Tongue (tissue), 2 donors: ENCODE results near the gene GLT1D1. TPM values are rescaled to one million over a fixed set of nuclear protein-coding genes. Genes with fewer than 3 reads are reported as not detected.

Source experiments
- DNase-seq: peaks from one replicate; pipeline ENCODE4 v3.0.0-alpha.2; 2015
- total RNA-seq: library from RNA; depleted of rRNA; stranded (reverse); fragments of >200 nt; gene quantifications from one replicate; pipeline ENCODE4 v1.2.3, GENCODE V29; 2014

Gene GLT1D1
- total RNA-seq, 1 donor from 2014 or later: 1.8 TPM

DNA sequence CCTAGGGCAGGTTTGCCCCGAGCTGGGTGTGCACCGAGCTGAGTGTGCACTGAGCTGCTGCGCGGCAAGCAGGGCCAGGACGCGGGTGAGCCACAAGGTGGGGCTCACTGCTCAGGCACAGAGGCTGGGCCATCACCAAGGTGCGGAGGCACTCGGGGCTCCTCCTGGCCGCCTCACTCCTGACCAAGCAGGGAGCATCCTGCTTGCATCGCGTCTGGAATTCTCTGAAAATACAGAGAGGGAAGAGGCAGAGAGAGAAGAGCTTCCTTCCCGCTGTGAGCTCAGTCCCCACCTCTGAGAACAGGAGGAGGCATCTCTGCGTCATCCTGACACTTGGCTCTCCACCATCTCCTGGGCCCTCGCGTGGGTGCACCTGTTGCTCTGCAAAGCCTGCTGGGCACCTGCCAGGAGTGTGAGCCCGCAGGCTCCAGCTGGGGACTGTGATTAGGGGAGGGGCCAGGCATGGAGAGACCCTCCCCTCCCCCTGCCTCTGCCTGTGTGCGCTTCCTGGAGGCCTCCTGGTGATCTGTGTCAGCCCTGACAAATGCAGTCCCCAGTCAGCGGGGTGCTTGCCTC lies 116.3 kb downstream of the GLT1D1 start:
- peak; percentile 78 for DNase-seq

DNA sequence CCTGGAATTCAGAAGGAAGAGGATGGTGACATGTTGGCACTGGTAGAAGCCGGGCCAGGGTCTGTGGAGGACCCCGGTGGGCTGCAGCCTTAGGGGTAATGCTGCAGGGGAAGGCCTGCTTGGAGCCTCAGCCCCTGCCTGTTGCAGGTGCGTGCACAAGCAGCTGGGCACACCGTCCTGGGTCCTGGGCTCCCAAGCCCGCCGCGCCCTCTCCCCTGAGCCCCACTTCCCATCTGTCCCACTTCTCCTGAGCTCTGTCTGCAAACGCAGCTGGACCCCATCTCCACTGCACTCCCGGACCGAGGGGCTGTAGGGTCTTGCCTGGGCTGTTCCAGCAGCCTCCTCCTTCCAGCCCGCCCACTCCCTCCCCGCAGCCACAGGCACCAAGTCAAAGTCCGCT lies 116.8 kb downstream of the GLT1D1 start:
- no peak for DNase-seq

DNA sequence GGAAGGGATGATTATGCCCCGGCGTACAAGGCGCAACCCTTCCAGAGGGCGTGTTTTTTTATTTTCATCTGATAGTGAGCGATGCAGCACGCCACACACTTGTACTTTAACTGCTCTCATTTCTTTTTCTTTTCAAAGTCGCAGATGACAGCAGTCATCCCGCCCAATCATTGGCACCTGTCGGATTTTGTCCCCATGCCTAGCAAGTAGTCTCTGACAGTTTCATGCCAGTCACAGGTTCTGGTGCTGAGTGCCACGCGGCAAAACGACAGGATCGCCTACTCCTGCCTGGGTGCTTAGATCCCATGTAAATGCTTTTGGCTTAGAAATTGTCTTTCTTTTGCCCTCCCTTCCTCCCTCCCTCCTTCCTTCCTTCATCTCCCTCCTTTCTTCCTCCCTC lies 117.7 kb downstream of the GLT1D1 start:
- no peak for DNase-seq

DNA sequence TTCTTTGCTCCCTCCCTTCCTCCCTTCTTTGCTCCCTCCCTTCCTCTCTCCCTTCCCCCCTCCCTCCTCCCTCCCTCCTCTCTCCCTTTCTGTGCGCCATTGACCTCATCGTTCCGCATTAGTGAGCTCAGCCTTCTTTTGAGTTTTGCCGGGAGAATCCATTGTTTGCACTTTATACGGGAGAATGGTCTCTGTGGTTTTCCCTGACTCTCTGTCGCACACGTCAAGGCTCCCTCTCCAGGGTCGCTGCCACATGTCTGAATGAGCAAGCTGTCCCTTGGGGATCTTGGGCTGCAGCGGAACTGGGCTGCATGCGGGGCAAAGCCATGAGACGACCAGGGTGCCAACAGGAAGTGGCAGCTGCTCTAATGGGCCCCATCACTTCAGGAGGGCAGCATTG lies 118.5 kb downstream of the GLT1D1 start:
- peak; percentile 16 for DNase-seq

DNA sequence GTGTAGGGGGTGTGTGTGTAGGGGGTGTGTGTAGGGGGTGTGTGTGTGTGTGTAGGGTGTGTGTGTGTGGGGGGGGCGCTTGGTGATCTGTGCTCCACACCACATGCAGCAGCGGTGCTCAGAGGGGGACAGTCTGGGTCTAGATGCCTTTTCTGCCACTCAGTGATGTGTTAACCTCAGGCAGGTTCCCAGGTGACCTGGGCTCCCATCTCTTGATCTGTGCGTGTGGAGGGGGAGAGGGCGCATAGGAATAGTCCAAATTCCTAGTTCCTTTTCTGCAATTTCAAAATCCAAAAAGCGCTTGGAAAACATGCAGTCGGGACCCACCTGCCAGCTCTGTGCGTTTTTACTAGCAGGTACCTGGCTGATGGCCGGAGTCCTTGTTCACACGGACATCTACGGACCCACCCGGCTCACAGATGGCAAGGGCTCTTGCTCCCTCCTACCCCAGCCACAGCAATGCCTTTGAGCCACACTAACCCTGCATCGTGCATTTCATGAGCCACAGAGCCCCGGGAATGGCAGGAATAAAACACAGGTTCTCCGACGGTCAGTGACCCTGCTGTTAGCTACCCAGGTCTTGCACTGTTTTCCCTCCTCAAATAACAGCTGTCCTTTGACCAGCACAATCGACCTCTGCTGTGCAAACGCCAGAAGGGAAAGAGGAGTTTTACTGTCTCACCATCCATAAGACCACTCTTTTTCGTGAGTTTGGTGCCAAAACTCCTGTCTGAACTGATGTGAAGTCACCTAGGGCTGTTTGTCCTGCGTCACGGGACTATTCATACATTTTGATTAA lies 120.8 kb downstream of the GLT1D1 start:
- DNase-seq: no peak

DNA sequence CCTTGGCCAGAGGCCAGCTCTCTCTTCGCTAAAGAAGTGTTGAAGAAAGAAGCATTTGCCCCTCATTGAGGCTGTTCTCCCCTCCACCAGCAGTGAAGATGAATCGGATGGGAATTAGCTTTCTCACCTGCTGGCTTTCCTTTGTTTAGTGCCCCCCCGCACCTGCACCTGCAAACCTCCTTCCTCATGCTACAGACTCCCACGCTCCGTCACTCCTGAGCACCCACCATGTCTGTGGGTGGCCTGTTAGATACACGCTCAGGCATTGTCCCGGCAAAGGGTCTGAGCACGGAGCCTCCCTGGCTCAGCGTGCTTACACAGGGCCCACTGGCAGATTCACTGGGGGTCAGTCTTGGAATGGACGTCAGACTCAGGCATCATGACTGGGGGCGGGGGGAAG lies 121.6 kb downstream of the GLT1D1 start:
- DNase-seq: no peak

DNA sequence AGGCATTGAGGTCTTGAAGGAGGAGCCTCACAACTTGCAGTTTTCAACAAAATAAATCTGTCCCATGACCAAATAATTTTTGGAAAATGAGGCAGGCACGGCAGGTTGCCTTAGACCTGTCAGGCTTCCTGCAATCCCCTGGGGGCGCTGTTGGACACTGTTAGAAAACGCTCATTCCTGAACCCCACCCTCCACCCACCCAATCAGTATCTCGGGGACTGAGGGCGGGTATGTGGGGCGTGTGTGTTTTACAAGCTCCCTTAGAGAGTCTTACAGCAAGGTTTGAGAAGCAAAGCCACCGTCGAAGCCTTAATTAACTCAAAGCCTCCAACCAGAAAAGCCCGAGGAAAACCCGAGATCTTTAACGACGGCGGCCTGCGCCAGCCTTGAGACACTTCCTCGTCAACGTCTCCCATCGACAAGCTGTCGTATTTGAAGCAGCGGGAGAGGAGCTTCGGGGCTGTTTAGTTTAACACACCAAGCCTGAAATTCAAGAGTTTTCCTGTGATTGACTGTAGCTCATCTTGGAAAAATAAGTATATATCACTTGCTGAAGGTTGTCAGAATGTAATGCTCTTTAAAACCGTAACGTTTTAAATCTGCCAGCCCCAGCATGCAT lies 123.0 kb downstream of the GLT1D1 start:
- DNase-seq: peak; percentile 76

DNA sequence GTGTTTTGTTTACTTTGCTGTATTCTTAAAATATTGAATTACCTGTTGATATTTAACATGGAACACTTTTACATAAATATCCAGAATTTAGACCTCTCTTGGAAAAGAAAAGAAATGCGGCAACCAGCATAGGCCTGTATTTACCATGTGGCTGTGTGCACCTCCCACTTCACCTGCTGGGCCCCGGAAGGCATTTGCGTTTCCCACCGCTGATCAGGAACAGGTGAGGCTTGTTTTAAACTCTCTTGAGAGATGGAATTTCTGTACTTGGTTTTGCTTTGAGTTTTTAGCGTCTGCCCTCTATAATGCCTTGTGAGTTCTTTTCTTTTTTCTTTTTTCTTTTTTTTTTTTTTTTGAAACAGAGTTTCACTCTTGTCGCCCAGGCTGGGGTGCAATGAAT lies 124.2 kb downstream of the GLT1D1 start:
- DNase-seq: no peak

DNA sequence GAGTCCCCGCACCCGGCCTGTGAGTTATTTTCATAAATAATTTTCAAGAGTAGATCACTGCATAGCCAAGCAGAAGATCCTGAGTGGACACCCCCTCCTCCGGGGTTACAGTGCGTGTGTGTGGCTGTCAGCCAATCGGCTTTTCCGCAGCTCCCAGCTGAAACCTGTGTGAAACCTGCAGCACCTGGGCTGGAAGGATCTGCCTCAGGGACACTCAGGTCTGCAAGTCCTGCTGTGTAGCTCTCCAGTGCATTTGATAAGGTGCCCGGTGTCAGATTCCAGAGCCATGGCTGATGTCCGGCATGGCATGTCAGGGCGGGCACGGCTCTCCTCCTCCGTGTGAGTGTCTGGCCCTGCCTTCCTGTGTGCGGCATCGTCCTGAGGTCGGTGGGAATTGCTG lies 124.8 kb downstream of the GLT1D1 start:
- DNase-seq: no peak

DNA sequence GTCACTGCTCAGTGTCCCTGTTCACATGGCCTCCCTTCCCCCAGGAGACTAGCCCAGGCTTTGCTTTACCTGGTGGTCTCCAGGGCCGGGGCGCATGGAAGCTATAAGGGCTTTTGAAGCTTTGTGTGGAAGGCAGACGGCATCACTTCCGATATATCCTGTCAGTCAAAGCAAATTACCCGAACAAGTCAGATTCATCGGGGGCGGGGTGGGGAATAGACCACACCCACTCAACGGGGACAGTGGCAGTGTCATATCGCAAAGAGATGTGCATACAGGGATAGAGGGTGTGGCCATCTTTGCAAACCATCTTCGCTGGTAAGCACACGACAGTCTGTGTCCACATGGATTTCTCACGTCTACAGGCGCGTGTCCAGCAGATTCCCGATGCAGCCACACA lies 127.3 kb downstream of the GLT1D1 start:
- no peak for DNase-seq

DNA sequence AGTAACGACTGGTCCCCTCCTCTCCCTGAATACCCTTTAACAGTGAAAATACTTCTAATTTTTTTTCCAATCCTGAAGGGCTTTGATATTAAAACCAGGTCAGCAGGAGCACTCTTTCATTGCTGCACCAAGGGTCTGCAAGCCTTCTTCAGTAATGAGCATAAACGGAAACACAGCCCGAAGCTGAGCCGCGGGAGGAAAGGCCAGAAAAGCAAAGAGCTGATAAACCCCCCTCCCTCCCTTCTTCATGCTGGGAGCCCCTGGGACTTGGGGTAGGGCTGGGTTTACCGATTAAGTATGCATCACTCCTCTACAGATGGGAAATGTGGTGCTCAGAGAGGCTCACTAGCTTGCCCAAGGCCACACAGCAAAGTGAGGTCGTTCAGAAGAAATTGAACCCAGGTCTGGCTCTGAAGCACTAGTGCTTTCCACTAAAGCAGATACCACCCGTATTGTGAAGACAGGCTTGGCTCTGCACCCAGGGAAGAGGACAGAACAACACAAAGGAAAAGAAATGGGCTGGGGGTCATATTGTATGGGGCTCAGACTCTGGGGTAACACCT lies 128.8 kb downstream of the GLT1D1 start:
- no peak for DNase-seq

DNA sequence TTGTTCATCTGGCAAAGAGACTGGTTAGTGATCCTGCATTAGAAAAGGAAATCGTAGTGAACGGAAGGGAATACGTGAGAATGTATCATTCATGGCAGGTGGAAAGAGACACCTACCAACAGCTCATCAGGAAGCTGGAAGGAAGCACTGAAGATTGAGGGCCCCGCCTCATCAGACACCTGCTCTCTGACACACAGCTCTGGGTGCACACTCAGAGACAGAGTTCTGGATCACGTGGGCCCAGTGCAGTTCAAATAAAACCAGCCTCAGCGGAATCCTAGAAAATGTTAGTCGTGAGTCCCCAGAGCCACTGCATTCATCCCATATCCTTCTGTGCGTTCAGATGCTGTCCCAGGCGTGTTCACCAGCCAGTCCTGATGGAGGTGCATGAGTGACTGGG lies 129.7 kb downstream of the GLT1D1 start:
- no peak for DNase-seq

DNA sequence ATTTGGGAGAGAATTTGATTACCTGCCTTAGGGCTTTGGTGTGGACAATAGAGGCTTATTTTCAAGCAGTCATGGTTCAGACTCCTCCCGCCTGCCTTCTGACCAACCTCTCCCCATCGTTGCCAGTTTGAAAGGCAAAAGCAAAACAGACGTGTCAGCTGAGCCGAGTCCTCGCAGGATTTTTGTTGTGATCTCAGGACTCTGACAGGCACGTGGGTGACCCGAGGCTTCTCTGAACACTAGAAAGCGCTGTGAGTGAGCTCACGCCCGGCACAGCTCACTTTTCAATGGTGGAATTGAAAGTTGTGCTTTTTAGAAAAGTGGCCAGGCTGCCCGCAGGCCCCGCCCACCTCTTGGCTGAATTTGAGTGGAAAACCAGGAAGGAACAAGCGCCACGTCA lies 130.1 kb downstream of the GLT1D1 start:
- DNase-seq: no peak

DNA sequence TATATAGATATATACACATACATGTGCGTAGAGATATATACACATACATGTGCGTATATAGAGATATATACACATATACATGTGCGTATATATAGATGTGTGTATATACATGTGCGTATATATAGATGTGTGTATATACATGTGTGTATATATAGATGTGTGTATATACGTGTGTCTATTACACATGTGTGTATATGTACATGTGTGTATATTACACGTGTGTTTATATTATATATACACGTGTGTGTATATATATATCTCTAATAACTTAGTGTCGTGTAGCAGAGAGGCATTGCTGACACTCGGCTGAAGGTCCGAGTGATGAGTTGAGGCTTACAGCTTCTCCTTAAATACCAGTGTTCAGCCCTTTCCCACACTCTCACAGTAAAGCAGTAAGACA lies 133.7 kb downstream of the GLT1D1 start:
- no peak for DNase-seq

DNA sequence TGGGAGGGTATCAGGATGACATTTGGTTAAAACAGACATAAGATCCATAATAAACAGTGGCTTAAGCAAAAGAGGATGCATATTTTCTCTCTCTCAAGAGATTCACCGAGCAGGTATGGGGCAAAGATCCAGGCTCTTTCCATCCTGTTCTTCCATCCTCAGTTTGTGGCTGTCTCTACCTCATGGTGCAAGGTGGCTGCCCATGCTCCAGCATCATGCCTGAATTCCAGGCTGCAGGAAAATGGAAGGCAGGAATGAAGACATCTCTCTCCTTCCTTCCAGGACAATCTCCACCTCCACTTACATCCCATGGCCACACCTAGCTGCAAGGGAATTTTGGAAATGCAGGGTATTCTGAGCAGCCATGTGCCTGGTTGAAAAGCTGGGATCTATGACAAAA lies 136.0 kb downstream of the GLT1D1 start:
- no peak for DNase-seq

DNA sequence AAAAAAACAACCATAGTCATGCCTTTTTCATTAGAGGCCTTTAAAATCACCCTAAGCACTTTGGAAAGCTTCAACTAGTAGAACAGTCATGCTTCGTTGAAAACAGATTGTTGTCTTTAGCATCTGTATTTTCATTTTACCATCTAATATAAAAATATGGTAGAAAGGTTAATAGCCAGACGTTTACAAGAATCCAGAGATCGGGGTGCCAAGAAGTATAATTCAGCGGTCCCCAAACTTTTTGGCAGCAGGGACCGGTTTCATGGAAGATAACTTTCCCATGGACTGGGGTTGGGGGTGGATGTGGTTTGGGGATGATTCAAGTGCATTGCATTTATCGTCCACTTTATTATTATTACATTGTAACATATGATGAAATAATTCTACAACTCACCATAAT lies 138.4 kb downstream of the GLT1D1 start:
- no peak for DNase-seq

DNA sequence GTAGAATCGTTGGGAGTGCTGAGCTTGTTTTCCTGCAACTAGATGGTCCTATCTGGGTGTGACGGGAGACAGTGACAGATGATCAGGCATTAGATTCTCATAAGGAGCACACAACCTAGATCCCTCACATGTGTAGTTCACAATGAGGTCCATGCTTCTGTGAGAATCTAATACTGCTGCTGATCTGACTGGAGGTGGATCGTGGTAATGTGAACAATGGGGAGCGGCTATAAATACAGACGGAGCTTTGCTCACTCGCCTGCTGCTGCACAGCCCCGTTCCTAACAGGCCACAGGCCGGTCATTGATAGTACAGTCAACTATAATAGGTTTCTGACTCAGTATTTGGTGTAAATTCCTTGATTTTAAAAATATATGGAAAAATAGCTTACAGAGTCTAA lies 138.8 kb downstream of the GLT1D1 start:
- DNase-seq: no peak

DNA sequence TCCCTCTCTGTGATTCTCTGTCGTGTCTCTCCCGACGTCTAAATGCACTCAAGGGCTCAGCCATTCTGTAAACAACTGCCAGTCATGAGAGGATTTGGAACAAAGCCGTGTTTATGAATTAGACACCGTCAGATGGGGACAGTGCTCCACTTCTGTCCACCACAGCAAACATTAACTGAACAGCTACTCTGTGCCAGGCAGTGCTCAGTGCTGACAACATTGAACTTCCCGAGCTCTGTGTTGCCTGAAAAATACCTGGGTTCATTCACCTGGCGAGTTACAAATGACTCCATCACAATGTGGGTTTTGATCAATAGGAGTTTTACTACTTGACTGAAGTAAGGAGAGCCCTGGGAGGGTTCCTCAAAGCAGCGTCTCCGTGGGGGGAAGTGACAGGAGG lies 139.3 kb downstream of the GLT1D1 start:
- no peak for DNase-seq

DNA sequence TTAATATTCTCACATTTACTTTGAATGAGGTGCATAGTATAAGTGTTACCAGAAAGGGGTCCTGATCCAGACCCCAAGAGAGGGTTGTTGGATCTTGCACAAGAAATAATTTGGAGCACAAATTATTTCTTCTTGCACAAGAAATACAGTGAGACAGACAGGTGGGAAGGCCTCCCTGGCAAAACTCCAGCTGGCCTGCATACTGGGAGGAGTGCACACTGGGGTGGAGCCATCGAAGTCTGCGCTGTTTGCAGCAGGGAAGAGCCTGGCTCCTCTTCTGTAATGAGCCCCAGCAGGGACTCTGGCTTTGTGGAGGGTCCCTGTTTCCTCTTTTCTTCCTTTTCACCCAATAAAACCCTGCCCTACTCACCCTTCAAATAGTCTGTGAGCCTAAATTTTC lies 141.6 kb downstream of the GLT1D1 start:
- DNase-seq: peak; percentile 90

DNA sequence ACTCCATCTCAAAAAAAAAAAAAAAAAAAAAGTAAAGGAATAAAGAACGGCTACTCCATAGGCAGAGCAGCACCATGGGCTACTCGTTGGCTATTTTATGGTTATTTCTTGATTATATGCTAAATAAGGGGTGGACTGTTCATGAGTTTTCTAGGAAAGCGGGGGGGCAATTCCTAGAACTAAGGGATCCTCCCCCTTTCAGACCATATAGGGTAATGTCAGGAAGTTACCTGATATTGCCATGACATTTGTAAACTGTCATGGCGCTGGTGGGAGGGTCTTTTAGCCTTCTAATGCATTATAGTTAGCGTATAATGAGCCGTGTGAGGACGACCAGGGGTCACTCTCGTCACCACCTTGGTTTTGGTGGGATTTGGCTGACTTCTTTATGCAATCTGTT lies 142.3 kb downstream of the GLT1D1 start:
- no peak for DNase-seq

DNA sequence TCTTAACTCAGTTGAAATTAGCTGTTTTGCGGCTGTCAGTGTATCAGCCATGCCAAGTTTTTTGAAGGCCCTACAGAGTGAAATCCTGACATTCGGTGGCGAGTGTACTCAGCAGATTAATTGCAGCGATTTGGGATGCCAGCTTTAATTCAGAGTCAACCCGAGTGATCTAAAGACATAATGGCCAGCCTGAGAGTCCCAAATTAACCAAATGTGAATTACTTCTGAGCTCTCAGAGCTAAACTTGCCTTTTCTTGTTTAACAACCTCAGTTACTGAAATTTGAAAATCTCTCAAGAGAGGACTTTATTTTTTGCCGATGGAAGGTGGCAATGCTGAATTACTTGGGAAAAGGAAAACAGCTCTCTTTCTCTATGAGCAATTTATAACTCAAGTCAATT lies 148.5 kb downstream of the GLT1D1 start:
- no peak for DNase-seq

DNA sequence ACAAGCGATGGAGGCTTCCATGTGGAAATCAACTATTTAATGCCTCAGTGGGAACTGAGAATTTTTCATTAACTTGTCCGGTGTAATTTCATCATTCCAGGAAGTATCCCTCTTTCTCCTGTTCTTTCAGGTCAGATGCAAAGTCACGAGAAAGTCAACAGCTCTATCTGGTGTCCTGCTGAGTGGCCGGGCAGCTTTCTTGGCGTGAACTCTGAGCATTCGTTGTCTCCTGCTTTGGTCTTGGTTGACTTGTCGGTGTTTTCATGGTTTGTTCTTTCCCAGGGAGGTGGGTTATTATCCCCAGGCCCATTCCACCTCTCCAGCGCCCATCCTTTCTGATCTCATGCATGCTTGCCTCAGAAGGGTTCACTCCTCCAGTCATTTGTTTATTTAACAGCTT lies 149.1 kb downstream of the GLT1D1 start:
- no peak for DNase-seq

DNA sequence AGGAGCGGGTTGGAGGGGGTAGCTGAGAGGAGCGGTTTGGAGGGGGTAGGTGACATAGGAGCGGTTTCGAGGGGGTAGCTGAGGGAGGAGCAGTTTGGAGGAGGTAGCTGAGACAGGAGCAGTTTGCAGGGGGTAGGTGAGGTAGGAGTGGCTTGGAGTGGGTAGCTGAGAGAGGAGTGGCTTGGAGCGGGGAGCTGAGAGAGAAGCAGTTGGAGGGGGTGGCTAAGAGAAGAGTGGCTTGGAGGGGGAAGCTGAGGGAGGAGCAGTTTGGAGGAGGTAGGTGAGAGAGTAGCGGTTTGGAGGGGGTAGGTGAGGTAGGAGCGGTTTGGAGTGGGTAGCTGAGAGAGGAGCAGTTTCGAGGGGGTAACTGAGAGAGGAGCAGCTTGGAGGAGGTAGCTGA lies 152.1 kb downstream of the GLT1D1 start:
- DNase-seq: no peak

DNA sequence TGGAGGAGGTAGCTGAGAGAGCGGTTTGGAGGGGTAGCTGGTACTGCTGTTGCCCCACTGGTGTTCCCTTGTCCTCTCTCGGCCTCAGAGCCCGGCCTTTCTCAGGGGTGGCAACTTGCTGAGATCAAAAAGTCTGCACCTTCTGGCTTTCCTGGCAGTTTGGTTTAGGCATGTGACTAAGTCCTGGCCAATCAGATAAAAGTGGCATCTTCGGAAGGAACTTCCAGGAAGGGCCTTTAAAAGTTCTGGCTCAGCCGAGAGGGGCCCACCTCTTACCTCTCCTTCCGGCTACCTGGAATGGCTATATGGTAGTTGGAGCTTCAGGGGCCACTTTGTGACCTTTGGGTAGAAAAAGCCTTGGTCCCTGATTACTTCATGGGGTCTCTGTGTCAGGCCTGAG lies 152.6 kb downstream of the GLT1D1 start:
- no peak for DNase-seq
